ENCODE results near the gene CDH15.

Gene CDH15, protein sequence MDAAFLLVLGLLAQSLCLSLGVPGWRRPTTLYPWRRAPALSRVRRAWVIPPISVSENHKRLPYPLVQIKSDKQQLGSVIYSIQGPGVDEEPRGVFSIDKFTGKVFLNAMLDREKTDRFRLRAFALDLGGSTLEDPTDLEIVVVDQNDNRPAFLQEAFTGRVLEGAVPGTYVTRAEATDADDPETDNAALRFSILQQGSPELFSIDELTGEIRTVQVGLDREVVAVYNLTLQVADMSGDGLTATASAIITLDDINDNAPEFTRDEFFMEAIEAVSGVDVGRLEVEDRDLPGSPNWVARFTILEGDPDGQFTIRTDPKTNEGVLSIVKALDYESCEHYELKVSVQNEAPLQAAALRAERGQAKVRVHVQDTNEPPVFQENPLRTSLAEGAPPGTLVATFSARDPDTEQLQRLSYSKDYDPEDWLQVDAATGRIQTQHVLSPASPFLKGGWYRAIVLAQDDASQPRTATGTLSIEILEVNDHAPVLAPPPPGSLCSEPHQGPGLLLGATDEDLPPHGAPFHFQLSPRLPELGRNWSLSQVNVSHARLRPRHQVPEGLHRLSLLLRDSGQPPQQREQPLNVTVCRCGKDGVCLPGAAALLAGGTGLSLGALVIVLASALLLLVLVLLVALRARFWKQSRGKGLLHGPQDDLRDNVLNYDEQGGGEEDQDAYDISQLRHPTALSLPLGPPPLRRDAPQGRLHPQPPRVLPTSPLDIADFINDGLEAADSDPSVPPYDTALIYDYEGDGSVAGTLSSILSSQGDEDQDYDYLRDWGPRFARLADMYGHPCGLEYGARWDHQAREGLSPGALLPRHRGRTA

GRCh38 chr16:89171216-89172170 is at the start of gene CDH15:
CDH15 (plus strand) TSS chr16:89171748; CDS start chr16:89171832, 84 bp downstream.
- peak; percentile 98 for DNase-seq (ENCODE audit: low spot score)
- CTCF ChIA-PET: interaction anchor here (0.9 kb wide), 1 partner anchor 230 kb away, joined by 3 read pairs; no protein-coding TSS in a partner anchor
- no peak for TF ChIP-seq CTCF (conservative IDR thresholded peaks at IDR 0.05; ENCODE audit: low read depth)
- no peak within 1 kb of the TSS for H3K27ac ChIP-seq
- POLR2A ChIA-PET (ENCODE audit: low non-redundant PET): no interaction called here

- peak; percentile 53 for DNase-seq (ENCODE audit: low spot score)
- CTCF ChIA-PET: no interaction called here
- POLR2A ChIA-PET (ENCODE audit: low non-redundant PET): no interaction called here
- TF ChIP-seq CTCF (conservative IDR thresholded peaks at IDR 0.05; ENCODE audit: low read depth): no peak
- H3K27ac ChIP-seq: peak overlapping the region; percentile 41
Measured at GRCh38 chr16:89122322-89122851, 49.2 kb upstream of the CDH15 start.

DNA sequence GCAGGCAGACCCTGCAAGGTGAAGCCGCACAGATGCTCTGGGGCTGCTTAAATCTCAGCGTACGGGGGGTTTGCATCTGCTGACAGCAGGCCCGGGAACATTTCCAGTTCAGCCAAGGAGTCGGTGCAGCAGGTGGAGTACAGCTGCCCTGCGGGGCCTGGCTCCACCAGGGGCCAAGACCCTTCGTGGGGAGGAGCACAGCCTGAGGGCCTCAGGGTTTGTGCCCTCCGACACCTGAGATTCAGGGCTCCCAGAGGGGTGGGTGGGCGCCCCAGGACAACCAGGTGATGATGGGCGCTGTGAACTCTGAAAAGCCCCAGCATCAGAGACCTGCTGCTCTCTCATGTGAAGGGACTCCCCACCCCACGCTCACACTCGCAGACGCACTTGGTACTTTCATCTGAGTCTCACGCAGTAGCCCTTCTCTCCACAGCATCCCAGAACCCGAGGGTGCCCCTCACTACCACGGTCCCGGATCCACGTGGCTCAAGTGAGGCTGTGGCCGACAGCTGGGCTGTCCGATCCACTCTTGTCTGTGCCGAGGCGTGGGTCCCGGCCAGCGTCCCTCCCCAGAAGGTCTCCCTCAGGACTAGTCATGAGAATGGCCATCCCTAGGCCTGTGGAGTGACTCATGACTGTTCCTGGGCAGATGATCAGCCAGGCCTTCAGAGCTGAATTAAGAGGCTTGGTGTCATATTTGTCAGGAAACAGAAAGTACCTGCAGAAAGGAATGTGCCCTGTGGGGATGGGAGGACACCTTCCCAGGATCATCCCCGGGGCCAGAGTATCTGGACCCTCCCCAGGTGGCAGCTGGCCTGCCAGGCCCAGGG is 48.3 kb upstream of the CDH15 start:
- peak overlapping the region; percentile 41 for H3K27ac ChIP-seq
- ChIA-PET POLR2A (ENCODE audit: low non-redundant PET) (no interaction called here), CTCF (no interaction called here)
- no peak for TF ChIP-seq CTCF (conservative IDR thresholded peaks at IDR 0.05; ENCODE audit: low read depth)
- no peak for DNase-seq (ENCODE audit: low spot score)

- ChIA-PET POLR2A (ENCODE audit: low non-redundant PET) (no interaction called here), CTCF (no interaction called here)
- TF ChIP-seq CTCF (conservative IDR thresholded peaks at IDR 0.05; ENCODE audit: low read depth): no peak
- H3K27ac ChIP-seq: peak overlapping the region; percentile 41
- no peak for DNase-seq (ENCODE audit: low spot score)
Measured at GRCh38 chr16:89123831-89124100, 47.8 kb upstream of the CDH15 start.

- H3K27ac ChIP-seq: no peak overlapping the region
- POLR2A ChIA-PET (ENCODE audit: low non-redundant PET): no interaction called here
- no peak for DNase-seq (ENCODE audit: low spot score)
- CTCF ChIA-PET: no interaction called here
- TF ChIP-seq CTCF (conservative IDR thresholded peaks at IDR 0.05; ENCODE audit: low read depth): no peak
Measured at GRCh38 chr16:89129378-89129777, 42.2 kb upstream of the CDH15 start.
